Mucosa of stomach (tissue), 1 donor: ENCODE data around the gene IDH3G.

ENCODE experiments used
- H3K27me3 ChIP-seq: one replicate; pipeline ENCODE4 v1.7.0; 2013; ENCODE audit warnings: mild to moderate bottlenecking, low read length; ENCODE audit not compliant: control insufficient read depth, insufficient read depth
- H3K36me3 ChIP-seq: one replicate; pipeline ENCODE4 v1.7.0; 2013; ENCODE audit warnings: low read length; ENCODE audit not compliant: control insufficient read depth, insufficient read depth
- H3K4me1 ChIP-seq: one replicate; pipeline ENCODE4 v1.7.0; 2013; ENCODE audit warnings: mild to moderate bottlenecking, low read length; ENCODE audit not compliant: control insufficient read depth, insufficient read depth
- H3K4me3 ChIP-seq: one replicate; pipeline ENCODE4 v1.7.0; 2013; ENCODE audit warnings: low read length
- H3K9ac ChIP-seq: one replicate; pipeline ENCODE4 v1.7.0; 2013; ENCODE audit warnings: mild to moderate bottlenecking, low read length, moderate library complexity
- H3K9me3 ChIP-seq: one replicate; pipeline ENCODE4 v1.7.0; 2013; ENCODE audit warnings: mild to moderate bottlenecking, low read length, moderate library complexity; ENCODE audit not compliant: control insufficient read depth
- donor health status: Pancreatic carcinoma.

IDH3G gene

DNA sequence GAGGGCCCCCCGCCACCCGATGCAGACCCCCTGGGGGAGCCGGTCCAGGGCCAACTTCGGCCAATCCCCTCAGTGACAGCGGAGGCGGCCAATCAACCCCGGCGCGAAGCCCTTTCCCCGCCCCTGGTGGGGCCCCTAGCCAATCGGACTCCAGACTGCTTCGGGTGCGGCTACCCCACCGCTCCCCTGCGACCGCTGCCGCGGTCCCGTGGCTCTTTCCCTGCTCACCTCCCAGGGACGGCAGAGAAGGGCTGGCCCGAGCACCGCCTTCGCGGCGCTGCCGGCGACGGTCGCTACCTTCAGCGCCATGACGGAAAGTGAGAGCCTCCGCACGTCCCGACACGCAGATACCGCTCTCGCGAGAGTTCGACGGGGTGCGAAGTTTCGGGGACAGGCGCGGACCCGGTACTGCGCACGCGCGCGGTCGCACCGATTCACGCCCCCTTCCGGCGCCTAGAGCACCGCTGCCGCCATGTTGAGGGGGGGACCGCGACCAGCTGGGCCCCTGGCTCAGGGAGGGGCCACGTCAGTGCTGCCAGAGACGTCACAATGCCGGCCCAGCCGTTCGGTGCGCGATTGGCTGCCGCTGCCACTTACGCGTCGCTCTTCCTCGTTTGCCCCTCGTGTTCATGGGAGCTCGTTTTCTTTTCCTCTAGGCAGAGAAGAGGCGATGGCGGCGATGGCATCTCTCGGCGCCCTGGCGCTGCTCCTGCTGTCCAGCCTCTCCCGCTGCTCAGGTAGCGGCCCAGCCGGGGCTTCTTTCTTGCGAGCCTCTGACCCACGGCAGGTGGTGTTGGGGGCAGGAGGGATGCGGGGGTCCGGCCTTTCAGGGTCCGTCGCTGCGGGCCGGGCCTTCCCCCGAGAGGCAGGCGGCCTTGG lies at the start of gene IDH3G, which contains the start of gene SSR4:
TSS of gene IDH3G (minus strand) at position 358 of the 879 bp plus-strand sequence. CDS start at position 309, 49 bp downstream.
TSS of gene SSR4 (plus strand) at position 651 of the 879 bp plus-strand sequence. CDS start at position 671, 20 bp downstream.
- H3K4me1 ChIP-seq, result peaks cover 21% of the 10 kb centered on the region
- H3K9ac ChIP-seq, result peak within 1 kb of the TSS; percentile 76
- no peaks in the 10 kb centered on the region for H3K9me3 ChIP-seq
- no peaks in the 10 kb centered on the region for H3K36me3 ChIP-seq
- no peaks in the 10 kb centered on the region for H3K27me3 ChIP-seq
- H3K4me3 ChIP-seq, result peak within 1 kb of the TSS; percentile 50

DNA sequence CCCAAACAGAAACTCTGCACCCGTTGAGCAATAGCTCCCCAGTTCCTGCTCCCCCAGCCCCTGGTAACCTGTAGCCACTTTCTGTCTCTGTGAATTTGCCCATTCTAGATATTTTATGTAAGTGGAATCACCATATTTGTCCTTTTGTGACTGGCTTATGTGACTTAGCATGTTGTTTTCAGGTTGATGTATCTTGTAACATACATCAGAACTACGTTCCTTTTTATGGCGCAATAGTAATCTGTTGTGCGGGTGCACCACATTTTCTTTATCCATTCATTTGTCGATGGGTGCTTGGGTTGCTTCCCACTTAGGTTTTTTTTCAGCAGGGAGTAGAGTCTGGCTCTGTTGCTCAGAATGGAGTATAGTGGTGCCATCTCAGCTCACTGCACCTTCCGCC lies 42.7 kb upstream of the IDH3G start:
- H3K4me1 ChIP-seq, result no peaks in the 10 kb centered on the region
- no peak overlapping the region for H3K4me3 ChIP-seq
- H3K27me3 ChIP-seq, result no peaks in the 10 kb centered on the region
- H3K9ac ChIP-seq, result no peak overlapping the region
- H3K36me3 ChIP-seq, result no peaks in the 10 kb centered on the region
- H3K9me3 ChIP-seq, result no peaks in the 10 kb centered on the region

DNA sequence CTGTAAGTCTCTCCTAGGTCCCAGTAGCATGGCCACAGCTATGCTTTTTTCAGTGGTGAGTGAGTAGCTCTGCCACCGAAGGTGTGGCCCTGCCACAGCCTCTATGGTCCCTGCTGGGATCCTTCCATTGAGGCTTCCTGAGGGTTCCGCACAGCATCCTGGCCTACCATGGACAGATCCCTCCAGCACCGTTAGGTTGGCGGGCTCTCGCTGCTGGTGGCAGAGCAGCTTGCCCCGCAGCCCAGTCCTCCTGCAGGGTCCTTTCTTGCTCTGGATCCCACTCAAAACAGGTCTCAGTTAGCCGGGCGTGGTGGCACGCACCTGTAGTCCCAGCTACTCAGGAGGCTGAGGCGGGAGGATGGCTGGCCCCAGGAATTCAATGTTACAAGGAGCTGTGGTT lies 38.6 kb upstream of the IDH3G start:
- Histone ChIP-seq H3K9ac (no peak overlapping the region), H3K27me3 (peaks cover 25% of the 10 kb centered on the region), H3K9me3 (no peaks in the 10 kb centered on the region), H3K36me3 (no peaks in the 10 kb centered on the region), H3K4me3 (no peak overlapping the region), H3K4me1 (no peaks in the 10 kb centered on the region)

GRCh38 chrX:153831429-153832150 lies 37.4 kb upstream of the IDH3G start:
- Histone ChIP-seq H3K4me3 (no peak overlapping the region), H3K9ac (no peak overlapping the region), H3K36me3 (no peaks in the 10 kb centered on the region), H3K9me3 (no peaks in the 10 kb centered on the region), H3K4me1 (no peaks in the 10 kb centered on the region), H3K27me3 (peaks cover 25% of the 10 kb centered on the region)

DNA sequence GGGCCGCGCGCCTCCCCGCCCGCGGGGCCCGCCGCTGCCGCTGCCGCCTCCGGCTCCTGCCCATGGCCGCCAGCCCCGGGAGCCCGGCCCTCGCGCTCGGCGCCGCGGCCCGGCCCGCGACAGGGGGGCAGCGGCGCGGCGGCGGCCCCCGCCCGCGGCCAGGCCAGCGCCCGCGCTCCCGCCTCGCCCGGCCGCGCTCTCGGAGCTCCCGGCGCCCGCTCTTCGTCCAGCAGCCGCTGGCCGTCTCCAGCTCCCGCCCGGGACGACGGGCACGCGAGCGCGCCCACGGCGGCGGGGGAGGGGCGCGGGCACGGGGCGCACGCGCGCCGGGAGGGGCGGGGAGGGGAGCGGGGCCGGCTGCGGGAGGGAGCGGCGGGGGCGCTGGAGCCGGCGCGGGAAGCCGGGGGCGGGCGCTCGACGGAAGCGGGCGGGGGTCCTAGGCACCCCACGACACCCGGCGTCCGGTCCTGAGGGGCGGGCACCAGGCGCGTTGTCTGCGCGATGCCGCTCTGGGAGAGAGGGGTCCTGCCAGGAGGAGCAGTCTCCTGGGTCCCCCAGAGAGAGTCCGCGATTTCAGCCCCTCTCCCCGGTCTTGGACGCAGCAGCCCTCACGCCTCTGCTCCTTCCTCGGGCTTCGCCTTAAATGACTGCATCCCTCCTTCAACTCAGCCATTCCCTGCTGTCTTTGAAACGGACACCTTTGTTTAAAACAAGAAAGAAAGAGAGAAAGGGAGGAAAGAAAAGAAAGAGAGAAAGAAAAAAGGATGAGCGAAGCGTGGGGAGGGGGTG lies 36.7 kb upstream of the IDH3G start:
- no peaks in the 10 kb centered on the region for H3K36me3 ChIP-seq
- no peak overlapping the region for H3K9ac ChIP-seq
- H3K27me3 ChIP-seq, result peaks cover 25% of the 10 kb centered on the region
- no peaks in the 10 kb centered on the region for H3K9me3 ChIP-seq
- no peaks in the 10 kb centered on the region for H3K4me1 ChIP-seq
- no peak overlapping the region for H3K4me3 ChIP-seq

- Histone ChIP-seq H3K9me3 (no peaks in the 10 kb centered on the region), H3K9ac (no peak within 1 kb of the TSS), H3K27me3 (peaks cover 25% of the 10 kb centered on the region), H3K4me1 (no peaks in the 10 kb centered on the region), H3K4me3 (no peak within 1 kb of the TSS), H3K36me3 (no peaks in the 10 kb centered on the region)
Observed at GRCh38 chrX:153829799-153830639, 35.8 kb upstream of the IDH3G start, which contains the start of gene PDZD4. Gene PDZD4 (minus strand): TSS chrX:153830544. CDS start chrX:153830298, 246 bp downstream.

GRCh38 chrX:153829549-153829798 lies 35.3 kb upstream of the IDH3G start:
- no peak overlapping the region for H3K9ac ChIP-seq
- H3K36me3 ChIP-seq, result no peaks in the 10 kb centered on the region
- no peaks in the 10 kb centered on the region for H3K9me3 ChIP-seq
- H3K27me3 ChIP-seq, result peaks cover 25% of the 10 kb centered on the region
- no peak overlapping the region for H3K4me3 ChIP-seq
- no peaks in the 10 kb centered on the region for H3K4me1 ChIP-seq

DNA sequence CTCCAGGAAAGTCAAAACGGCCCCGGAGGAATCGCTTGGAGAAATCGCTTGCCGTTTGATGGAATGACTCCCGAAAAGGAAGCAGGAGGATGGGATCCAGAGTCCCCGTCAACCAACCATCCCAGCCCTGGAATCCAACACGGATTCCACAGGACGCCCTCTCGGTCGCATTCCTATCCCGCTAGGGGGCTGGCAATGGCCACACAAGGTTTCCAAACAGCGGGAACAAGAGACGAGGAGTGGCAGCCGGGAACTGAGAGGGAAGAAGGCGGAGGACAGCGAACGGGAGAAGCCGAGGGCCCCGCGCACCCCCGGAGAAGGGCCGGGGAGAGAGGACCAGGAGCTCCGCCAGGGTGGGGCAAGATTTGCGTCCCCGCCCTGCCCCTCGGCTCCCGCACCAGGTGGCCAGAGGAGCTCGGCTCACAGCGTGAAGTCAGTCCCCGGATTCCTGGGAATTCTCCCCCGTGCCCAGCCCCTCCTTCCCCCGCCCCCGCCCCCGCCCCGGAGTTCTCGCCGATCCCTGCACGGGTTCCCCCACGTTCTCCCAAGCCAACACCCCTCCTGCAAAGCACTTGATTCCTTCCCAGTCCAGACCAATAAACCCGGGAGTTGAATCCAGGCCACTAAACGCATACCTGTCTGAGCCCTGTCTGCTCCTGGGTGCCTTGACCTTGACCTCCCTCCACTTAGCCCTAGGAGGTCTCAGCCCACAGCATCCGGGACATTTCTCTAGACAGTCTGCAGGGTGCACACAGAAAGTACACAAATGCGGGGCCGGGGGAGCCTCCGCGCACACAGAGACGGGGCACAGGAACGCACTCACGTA lies 34.8 kb upstream of the IDH3G start:
- Histone ChIP-seq H3K4me3 (no peak overlapping the region), H3K27me3 (peaks cover 25% of the 10 kb centered on the region), H3K9me3 (no peaks in the 10 kb centered on the region), H3K36me3 (no peaks in the 10 kb centered on the region), H3K9ac (no peak overlapping the region), H3K4me1 (no peaks in the 10 kb centered on the region)

DNA sequence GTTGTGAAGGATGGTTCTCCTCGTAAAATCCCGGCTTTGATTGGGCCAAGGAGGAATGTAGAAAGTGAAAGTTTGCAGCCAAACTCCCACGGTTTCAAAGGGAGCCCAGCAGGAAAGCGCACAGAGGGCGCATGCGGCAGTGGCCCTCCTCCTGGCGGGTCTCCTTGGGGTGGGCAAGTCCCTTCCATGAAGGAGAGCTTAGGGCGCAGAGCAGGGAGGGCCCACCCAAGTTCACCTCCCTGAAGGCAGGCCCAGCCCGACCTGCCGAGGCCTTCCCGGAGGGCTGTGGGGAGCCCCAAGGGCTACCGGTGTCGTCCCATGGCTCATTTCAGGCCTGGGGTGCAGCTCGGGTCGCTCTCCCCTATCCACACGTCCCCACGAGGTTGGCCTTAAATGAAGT lies 34.1 kb upstream of the IDH3G start:
- no peaks in the 10 kb centered on the region for H3K4me1 ChIP-seq
- H3K27me3 ChIP-seq, result peaks cover 25% of the 10 kb centered on the region
- no peak overlapping the region for H3K4me3 ChIP-seq
- H3K9me3 ChIP-seq, result no peaks in the 10 kb centered on the region
- no peak overlapping the region for H3K9ac ChIP-seq
- no peaks in the 10 kb centered on the region for H3K36me3 ChIP-seq

- Histone ChIP-seq H3K9ac (no peak overlapping the region), H3K36me3 (no peaks in the 10 kb centered on the region), H3K27me3 (peaks cover 25% of the 10 kb centered on the region), H3K9me3 (no peaks in the 10 kb centered on the region), H3K4me1 (no peaks in the 10 kb centered on the region), H3K4me3 (no peak overlapping the region)
Observed at GRCh38 chrX:153827903-153828302, 33.7 kb upstream of the IDH3G start.

DNA sequence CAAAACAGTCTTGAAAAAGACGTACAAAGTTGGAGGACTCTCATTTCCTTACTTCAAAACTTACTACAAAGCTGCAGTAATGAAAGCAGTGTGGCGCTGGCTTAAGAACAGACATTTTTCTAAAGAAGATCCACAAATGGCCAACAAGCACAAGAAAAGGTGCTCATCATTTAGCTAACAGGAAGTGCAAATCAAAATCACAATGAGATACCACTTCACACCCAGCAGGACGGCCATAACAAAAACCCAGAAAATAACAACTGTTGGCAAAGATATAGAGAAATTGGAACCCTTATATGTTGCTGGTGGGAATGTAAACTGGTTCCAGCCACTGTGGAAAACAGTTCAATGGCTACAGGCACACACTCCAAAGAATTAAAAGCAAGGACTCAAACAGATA lies 32.8 kb upstream of the IDH3G start:
- Histone ChIP-seq H3K36me3 (no peaks in the 10 kb centered on the region), H3K9me3 (no peaks in the 10 kb centered on the region), H3K4me1 (no peaks in the 10 kb centered on the region), H3K27me3 (peaks cover 25% of the 10 kb centered on the region), H3K4me3 (no peak overlapping the region), H3K9ac (no peak overlapping the region)
